ENCODE results near the gene HPS4. TPM values are rescaled to one million over a fixed set of nuclear protein-coding genes. Genes with fewer than 3 reads are reported as not detected.

HPS4 gene
- total RNA-seq, 6 donors from 2014 or later: 22.5 to 93.2 (median 34.2) TPM

DNA sequence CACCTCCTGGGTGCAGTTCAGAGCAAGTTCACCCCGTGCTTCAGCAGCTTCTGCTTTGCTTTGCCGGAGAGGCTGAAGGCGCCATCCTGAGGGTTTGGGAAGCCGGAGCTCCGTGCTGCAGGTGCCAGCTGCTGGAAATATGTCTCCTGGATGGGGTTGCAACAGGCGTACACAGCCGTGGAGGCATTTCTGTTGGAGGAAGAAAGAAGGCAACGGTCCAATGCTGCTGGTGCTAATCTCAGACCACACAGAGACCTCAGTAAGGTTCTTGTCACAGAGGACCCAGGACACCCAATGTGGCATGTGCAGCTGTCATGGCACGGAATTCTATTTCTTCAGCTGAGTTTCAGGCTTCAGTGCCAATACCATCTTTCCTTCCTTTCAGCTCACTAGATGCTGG is 30.4 kb downstream of the HPS4 start:
- DNase-seq (no peak), ATAC-seq (ENCODE audit: low FRiP score in 2 of 2) (no peak)
- H3K27me3 ChIP-seq: no peaks in the 10 kb centered on the region
- H3K4me3 ChIP-seq: no peak overlapping the region
- no peak for TF ChIP-seq EP300 (IDR thresholded peaks at IDR 0.05)
- TF ChIP-seq, protein P1, sequence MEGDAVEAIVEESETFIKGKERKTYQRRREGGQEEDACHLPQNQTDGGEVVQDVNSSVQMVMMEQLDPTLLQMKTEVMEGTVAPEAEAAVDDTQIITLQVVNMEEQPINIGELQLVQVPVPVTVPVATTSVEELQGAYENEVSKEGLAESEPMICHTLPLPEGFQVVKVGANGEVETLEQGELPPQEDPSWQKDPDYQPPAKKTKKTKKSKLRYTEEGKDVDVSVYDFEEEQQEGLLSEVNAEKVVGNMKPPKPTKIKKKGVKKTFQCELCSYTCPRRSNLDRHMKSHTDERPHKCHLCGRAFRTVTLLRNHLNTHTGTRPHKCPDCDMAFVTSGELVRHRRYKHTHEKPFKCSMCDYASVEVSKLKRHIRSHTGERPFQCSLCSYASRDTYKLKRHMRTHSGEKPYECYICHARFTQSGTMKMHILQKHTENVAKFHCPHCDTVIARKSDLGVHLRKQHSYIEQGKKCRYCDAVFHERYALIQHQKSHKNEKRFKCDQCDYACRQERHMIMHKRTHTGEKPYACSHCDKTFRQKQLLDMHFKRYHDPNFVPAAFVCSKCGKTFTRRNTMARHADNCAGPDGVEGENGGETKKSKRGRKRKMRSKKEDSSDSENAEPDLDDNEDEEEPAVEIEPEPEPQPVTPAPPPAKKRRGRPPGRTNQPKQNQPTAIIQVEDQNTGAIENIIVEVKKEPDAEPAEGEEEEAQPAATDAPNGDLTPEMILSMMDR (IDR thresholded peaks at IDR 0.05): no peak
- TF ChIP-seq POLR2A (IDR thresholded peaks at IDR 0.05): no peak
- no peak for TF ChIP-seq POLR2AphosphoS5 (IDR thresholded peaks at IDR 0.05)
- H3K27ac ChIP-seq: no peak overlapping the region
- H3K4me1 ChIP-seq: no peaks in the 10 kb centered on the region
- 93% methylated on average over 9 of the region's 9 CpGs for WGBS, 2 donors
- peaks cover 8 to 66% (median 52%) of the 10 kb centered on the region in 4 donors for H3K36me3 ChIP-seq
- no peaks in the 10 kb centered on the region for H3K9me3 ChIP-seq

DNA sequence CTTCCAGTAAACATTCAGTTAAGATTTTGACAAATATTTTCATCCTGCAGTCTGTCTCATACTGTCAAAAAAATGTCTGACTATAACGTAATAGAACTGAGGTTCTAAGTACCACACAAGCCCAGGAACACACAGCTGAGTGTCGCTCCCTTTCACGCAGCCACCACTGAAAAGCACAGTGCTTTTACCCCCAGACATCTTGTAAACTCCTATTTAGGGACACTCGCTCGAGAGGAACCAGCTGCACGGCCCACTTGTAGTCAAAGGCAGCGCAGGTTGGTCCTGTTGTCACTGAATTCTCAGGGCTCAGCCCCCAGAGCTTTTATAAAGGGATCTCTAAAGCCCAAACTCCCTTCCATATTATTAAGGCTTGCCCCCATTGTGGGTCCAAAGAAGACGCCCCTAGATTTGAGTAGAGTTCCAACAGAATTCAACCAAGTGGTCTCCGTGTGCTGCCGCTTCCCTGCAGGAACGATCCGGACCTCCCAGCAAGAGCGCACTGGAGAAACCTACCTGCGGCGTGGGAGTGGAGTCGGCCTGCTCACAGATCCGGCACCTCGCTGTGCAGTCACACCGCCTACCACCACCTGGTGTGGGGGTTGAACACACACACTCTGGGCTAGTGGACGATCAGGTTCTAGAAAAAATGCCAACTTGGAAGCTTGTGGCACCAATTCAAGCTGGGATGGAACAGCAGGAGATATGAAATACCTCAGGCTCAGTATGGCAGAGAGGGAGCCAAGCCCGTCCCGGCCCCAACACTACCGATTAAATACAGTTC is 31.2 kb downstream of the HPS4 start:
- Histone ChIP-seq H3K27ac (no peak overlapping the region), H3K4me1 (no peaks in the 10 kb centered on the region), H3K27me3 (no peaks in the 10 kb centered on the region), H3K4me3 (no peak overlapping the region), H3K9me3 (no peaks in the 10 kb centered on the region), H3K36me3 (peaks cover 8 to 58% (median 45%) of the 10 kb centered on the region in 4 donors)
- 92 to 94% methylated on average over 21 to 23 of the region's 23 CpGs for WGBS, 2 donors
- no peak for ATAC-seq (ENCODE audit: low FRiP score in 2 of 2)
- no peak for DNase-seq
- TF ChIP-seq POLR2A (IDR thresholded peaks at IDR 0.05) (no peak), EP300 (IDR thresholded peaks at IDR 0.05) (no peak), POLR2AphosphoS5 (IDR thresholded peaks at IDR 0.05) (no peak)
- TF ChIP-seq, protein P1 (IDR thresholded peaks at IDR 0.05): no peak

GRCh38 chr22:26450453-26451185 is 33.0 kb downstream of the HPS4 start:
- TF ChIP-seq POLR2AphosphoS5 (IDR thresholded peaks at IDR 0.05): no peak
- no peak for TF ChIP-seq EP300 (IDR thresholded peaks at IDR 0.05)
- no peak for TF ChIP-seq POLR2A (IDR thresholded peaks at IDR 0.05)
- TF ChIP-seq, protein P1 (IDR thresholded peaks at IDR 0.05): no peak
- H3K36me3 ChIP-seq: peaks cover 5 to 43% (median 34%) of the 10 kb centered on the region in 4 donors
- no peak overlapping the region for H3K27ac ChIP-seq
- H3K4me3 ChIP-seq: no peak overlapping the region
- ATAC-seq (ENCODE audit: low FRiP score in 2 of 2) (no peak), DNase-seq (no peak)
- no peaks in the 10 kb centered on the region for H3K27me3 ChIP-seq
- H3K9me3 ChIP-seq: no peaks in the 10 kb centered on the region
- no peaks in the 10 kb centered on the region for H3K4me1 ChIP-seq
- 87 to 89% methylated on average over 9 of the region's 9 CpGs for WGBS, 2 donors

- H3K9me3 ChIP-seq: no peaks in the 10 kb centered on the region
- no peaks in the 10 kb centered on the region for H3K4me1 ChIP-seq
- TF ChIP-seq, protein P1 (IDR thresholded peaks at IDR 0.05): no peak
- no peak overlapping the region for H3K27ac ChIP-seq
- WGBS, 2 donors: 80 to 81% methylated on average over 4 to 6 of the region's 6 CpGs
- peaks cover 5 to 40% (median 32%) of the 10 kb centered on the region in 4 donors for H3K36me3 ChIP-seq
- DNase-seq (no peak), ATAC-seq (ENCODE audit: low FRiP score in 2 of 2) (no peak)
- no peak overlapping the region for H3K4me3 ChIP-seq
- no peaks in the 10 kb centered on the region for H3K27me3 ChIP-seq
Measured at GRCh38 chr22:26448941-26449340, 34.6 kb downstream of the HPS4 start.
